Measurements from ENCODE around the gene GHRHR.

Gene GHRHR

DNA sequence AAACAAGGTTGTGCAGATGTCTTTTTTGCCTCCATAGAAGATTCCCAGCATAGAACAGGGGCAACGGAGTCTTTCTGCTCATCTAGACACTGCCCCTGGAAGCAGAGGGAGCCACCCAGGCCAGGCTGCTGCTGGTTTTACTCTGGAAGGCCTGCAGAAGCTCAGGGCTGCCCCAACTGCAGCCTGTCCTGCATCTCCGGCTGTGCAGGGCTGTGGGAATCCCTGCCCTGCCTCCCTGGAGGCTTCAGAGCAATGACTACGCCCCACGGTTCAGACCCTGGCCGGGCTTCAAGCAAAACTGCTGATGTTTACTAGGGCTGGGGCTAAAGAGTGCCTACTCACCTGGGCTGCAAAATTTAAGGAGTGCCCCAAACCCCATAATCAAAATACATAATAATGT is 43.9 kb downstream of the GHRHR start:
- no peak for DNase-seq

GRCh38 chr7:31014826-31015225 is 51.1 kb downstream of the GHRHR start:
- no peak for DNase-seq

GRCh38 chr7:31017032-31017675 is 53.4 kb downstream of the GHRHR start:
- DNase-seq: no peak

GRCh38 chr7:31017721-31018120 is 54.0 kb downstream of the GHRHR start:
- no peak for DNase-seq

DNA sequence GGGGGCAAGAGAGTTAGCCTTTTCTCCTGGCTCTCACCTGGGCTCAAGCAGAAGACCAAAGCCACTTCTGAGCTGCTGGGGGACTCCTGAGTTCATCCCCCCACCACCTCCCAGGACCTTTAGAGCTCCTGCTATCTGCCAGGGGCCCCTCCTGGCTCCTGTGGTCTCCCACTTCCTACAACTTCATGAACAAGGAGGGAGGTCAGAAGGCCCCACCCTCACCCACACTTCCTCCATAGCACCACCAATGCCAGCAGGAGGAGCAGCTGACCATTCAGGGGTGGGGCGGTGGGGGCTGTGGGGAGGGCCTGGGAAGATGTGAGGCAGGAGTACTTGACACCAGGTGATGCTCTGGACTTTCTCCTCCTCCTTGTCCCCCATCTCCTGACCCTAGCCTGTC is 55.8 kb downstream of the GHRHR start:
- no peak for DNase-seq

DNA sequence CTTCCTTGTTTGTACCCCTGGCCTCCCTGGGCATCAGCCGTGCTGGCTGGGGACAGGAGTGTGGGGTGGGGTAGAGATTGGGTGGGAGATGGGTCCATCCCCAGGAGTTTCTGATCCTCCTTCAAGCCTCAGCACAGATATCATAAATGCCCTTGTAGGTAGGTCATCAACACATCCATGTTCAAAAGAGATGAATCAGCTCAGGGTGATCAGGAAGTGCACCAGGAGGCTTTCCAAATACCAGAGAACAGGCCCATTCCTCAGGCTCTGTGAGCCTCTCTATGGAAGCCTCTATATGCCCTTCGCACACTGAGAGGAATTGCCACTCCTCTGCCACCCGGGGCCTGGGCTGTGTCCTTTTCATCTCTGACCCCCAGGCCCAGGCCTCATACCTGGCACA is 56.4 kb downstream of the GHRHR start:
- DNase-seq: no peak

GRCh38 chr7:31020652-31021051 is 56.9 kb downstream of the GHRHR start:
- DNase-seq: no peak

DNA sequence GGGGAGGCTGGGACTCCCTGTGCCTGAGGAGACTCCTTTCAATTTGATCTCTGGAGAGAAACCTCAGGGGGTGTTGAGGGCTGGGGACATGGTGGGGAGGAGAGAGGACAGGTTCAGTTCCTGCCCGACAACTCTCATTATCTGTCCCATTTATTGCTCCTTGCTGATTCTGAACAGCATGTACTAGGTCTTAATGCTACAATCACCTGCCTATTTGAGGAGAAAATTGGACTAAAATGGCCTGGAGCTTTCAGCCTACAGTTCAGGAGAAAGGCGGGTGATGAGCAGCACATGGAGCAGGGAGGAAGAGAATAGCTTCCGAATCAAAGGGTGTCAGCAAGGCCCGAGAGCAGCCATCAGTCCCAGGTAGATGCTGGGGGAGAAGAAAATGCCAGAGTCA is 58.4 kb downstream of the GHRHR start:
- no peak for DNase-seq

- no peak for DNase-seq
These were observed 59.0 kb downstream of the GHRHR start for GRCh38 chr7:31022726-31023125.

DNA sequence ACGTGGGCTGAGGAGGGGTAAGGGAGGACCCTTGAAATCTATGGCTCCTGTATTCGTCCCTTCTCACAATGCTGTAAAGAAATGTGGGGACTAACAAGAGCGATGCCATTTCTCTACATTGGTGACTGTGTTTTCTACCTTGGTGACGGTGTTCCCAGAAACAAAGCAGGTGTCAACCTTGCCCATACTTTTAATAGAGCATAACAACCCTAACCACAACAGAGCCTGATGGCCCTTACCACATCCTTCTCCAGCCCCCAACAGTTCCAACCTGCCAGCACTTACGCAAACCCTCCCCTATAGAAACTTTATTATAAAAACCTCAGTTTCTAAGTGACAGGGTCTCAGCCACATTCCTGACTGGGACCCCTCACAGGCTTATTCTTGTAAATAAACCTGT is 60.1 kb downstream of the GHRHR start:
- no peak for DNase-seq

DNA sequence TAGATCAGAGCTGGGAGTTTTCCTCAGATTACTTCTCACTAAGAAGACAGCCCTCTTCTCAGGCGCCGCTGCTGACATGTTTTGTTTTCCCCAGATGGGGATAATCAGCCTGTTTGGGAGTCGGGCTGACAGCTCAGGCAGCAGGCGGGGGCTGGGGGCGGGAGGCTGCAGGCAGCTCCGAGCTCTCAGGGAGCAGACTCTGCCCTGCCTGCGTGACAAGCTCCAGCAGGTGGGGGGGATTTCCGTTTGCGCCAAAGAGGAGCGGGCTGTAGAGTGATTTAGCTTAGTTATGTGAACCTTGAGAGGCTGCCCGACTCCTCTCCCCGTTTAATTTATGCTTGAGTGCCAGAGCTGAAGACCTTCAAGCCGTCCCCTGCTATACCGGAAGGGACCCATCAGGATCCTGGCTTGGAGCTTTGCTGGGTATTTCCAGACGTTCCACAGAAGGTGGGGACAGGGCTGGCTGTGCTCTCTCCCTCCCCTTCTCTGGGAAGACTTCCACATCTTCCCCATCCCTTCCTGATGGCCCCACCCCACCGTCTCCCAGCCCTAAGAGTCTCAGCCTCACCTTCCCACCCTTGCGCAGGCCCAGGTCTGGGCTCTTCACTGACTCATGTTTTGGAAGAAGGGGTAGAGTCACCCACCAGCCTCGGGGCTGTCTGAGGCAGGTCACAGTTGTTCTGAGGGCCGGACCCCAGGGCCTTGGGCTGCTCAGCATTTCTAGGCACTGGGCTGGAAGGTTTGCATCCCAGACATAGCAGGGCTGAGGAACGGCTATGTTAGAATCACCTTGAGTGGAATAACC is 63.6 kb downstream of the GHRHR start:
- DNase-seq: no peak

DNA sequence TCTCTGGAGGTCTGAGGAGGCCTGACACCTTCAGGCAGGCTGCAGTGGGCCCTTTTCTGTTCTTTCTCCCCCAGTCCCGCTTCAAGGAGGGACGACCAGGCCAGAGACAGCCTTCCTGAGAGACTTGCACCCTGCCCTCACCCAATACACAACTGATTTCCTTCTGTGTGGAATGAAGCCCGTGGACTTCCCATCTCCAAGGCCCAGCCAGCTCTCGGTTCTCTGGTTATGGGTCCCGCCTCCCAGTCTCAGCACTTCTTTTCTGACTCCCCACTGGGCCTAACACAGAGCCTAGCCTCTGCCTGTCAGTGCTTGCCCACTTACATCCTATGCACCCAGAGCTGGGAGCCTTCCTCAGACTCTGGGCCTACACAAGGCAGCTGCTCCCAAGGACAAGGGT is 64.3 kb downstream of the GHRHR start:
- DNase-seq: no peak

- no peak for DNase-seq
These were observed 64.8 kb downstream of the GHRHR start for GRCh38 chr7:31028417-31028992.

All from suppressor macrophage (primary cell).